Nephron (organoid): Measurements from ENCODE around the gene KRTAP10-10.
"Not testable (repeated sequence)": the region's sequence is repeated elsewhere in the genome, so short reads cannot be mapped to it uniquely, and the experiment has no call there.

Experiments used
- H3K27ac Mint-ChIP-seq, 3 experiments: 2 replicates each; pipeline ENCODE4 v1.8.0; 2020; ENCODE audit warnings: mixed read lengths in 3 of 3, mild to moderate bottlenecking in 2 of 3, moderate library complexity in 1 of 3
- H3K27me3 Mint-ChIP-seq: 2 replicates; pipeline ENCODE4 v1.8.0; 2021; ENCODE audit warnings: low read depth, mild to moderate bottlenecking, moderate library complexity, mixed read lengths
- H3K36me3 Mint-ChIP-seq: 2 replicates; pipeline ENCODE4 v1.8.0; 2020; ENCODE audit warnings: low read depth, mixed read lengths
- H3K4me1 Mint-ChIP-seq: 2 replicates; pipeline ENCODE4 v1.8.0; 2020; ENCODE audit warnings: mixed read lengths
- H3K4me3 Mint-ChIP-seq, 3 experiments: 2 replicates each; pipeline ENCODE4 v1.8.0; 2020; ENCODE audit warnings: mild to moderate bottlenecking in 3 of 3, mixed read lengths in 3 of 3, moderate library complexity in 2 of 3
- H3K9me3 Mint-ChIP-seq: 2 replicates; pipeline ENCODE4 v1.8.0; 2020; ENCODE audit warnings: mixed read lengths
- CTCF ChIP-seq, 3 experiments: fragments of 200-600 bp; sonication (generic); IDR thresholded peaks; one replicate each; pipeline ENCODE4 v1.5.0; 2021; ENCODE audit warnings: antibody characterized with exemption in 3 of 3; ENCODE audit not compliant: unreplicated experiment in 3 of 3

Gene KRTAP10-10

DNA sequence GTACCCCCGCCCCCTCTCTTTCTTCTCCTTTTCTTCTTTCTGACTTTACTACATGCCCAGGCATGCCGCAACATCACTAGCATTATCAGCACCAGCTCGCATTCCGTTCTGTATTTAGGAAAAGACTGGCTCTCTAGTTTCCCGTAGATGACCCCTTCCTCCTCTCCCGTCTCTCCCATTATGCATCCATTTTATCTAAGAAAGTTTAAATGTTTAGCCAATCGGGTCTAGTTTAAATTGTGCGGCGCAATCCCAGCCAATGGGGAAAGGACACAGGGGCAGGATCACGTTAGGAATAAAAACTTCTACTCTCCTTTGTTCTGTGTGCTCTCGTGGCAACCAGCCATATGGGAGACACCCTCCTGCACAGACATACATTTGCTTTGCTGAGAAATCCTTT lies 39.1 kb upstream of the KRTAP10-10 start:
- Mint-ChIP-seq H3K27me3 (peaks cover 13% of the 10 kb centered on the region), H3K4me3 (no peak overlapping the region), H3K9me3 (peaks cover 5% of the 10 kb centered on the region), H3K27ac (no peak overlapping the region), H3K4me1 (peaks cover 11% of the 10 kb centered on the region), H3K36me3 (no peaks in the 10 kb centered on the region)
- no peak for TF ChIP-seq CTCF (IDR thresholded peaks at IDR 0.05; ENCODE audit: unreplicated experiment in 3 of 3)

DNA sequence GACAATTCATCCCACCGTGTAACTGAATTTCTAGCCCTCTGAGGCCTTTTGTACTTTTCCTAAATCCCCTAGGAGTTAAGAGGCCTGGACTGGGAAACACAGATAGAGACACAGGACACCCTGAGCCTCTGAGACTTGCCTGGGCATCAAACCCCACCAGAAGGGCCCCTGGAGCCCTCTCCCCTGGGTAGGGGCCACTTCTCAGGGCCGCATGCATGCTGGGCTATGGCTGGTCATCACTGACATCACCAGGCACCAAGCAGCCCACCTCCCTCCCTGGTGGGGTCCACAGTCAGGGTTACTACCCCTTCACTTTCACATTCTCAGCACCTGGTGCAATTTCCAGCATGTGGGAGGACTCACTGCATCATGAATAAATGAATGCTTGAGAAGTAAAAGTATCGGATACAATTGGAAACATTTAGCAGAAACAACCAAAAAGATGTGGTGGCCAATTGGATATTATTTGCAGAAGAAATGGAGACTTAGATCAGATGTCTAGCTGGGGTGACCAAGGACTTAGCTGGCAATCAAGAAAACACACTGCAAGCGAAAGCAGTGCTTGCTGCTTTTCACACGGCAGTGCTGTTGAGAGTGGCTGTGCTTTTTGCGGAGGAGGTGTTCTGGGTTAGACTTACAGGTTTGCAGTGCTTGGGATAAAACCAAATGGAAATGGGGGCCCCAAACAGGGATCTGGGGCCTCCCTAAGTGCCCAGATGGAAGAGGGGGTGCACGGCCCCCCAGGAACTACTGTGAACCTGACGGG lies 37.7 kb upstream of the KRTAP10-10 start:
- TF ChIP-seq CTCF (IDR thresholded peaks at IDR 0.05; ENCODE audit: unreplicated experiment in 3 of 3): no peak
- H3K27me3 Mint-ChIP-seq: peaks cover 9% of the 10 kb centered on the region
- no peak overlapping the region for H3K4me3 Mint-ChIP-seq
- no peak overlapping the region for H3K27ac Mint-ChIP-seq
- peaks cover 8% of the 10 kb centered on the region for H3K9me3 Mint-ChIP-seq
- H3K36me3 Mint-ChIP-seq: no peaks in the 10 kb centered on the region
- no peaks in the 10 kb centered on the region for H3K4me1 Mint-ChIP-seq

DNA sequence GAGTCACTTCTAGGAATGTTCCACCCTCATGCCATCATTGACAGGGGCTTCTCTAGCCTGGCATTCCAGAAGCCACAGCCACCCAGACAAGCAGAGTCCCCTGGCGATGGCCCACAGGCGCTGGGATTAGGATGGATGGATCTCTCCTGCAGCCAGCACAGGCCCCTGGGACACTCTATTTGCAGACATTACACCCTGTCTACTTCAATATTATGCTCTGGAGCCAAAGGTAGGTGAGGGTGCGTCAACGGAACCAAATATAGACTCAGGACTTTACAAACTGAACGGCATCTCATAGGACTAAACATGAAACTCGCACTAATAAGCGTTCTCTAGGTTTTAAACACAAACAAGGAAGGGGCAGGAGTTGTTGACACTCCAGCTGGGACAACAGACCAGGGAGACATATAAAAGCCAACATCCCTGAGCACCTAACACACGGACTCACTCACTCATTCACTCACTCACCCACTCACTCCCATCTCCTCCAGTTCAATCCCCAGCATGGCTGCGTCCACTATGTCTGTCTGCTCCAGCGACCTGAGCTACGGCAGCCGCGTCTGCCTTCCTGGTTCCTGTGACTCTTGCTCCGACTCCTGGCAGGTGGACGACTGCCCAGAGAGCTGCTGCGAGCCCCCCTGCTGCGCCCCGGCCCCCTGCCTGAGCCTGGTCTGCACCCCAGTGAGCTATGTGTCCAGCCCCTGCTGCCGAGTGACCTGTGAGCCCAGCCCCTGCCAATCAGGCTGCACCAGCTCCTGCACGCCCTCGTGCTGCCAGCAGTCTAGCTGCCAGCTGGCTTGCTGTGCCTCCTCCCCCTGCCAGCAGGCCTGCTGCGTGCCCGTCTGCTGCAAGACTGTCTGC lies 36.8 kb upstream of the KRTAP10-10 start, which contains the start of gene KRTAP10-7:
Gene KRTAP10-7 (plus strand): TSS at position 480 of the 861 bp plus-strand sequence. CDS start 25 bp downstream, at position 505.
- H3K4me3 Mint-ChIP-seq, H3K4me1 Mint-ChIP-seq, H3K27ac Mint-ChIP-seq, H3K36me3 Mint-ChIP-seq, H3K27me3 Mint-ChIP-seq: not testable (repeated sequence)
- H3K9me3 Mint-ChIP-seq: peaks cover 11% of the 10 kb centered on the region

DNA sequence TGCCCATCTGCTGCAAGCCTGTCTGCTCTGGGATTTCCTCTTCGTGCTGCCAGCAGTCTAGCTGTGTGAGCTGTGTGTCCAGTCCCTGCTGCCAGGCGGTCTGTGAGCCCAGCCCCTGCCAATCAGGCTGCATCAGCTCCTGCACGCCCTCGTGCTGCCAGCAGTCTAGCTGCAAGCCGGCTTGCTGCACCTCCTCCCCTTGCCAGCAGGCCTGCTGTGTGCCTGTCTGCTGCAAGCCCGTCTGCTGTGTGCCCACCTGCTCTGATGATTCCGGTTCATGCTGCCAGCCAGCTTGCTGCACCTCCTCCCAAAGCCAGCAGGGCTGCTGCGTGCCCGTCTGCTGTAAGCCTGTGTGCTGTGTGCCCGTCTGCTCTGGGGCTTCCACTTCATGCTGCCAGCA lies 36.1 kb upstream of the KRTAP10-10 start:
- not testable (repeated sequence) for H3K4me1 Mint-ChIP-seq, H3K36me3 Mint-ChIP-seq, H3K4me3 Mint-ChIP-seq, H3K27ac Mint-ChIP-seq, H3K27me3 Mint-ChIP-seq
- H3K9me3 Mint-ChIP-seq: peaks cover 11% of the 10 kb centered on the region

DNA sequence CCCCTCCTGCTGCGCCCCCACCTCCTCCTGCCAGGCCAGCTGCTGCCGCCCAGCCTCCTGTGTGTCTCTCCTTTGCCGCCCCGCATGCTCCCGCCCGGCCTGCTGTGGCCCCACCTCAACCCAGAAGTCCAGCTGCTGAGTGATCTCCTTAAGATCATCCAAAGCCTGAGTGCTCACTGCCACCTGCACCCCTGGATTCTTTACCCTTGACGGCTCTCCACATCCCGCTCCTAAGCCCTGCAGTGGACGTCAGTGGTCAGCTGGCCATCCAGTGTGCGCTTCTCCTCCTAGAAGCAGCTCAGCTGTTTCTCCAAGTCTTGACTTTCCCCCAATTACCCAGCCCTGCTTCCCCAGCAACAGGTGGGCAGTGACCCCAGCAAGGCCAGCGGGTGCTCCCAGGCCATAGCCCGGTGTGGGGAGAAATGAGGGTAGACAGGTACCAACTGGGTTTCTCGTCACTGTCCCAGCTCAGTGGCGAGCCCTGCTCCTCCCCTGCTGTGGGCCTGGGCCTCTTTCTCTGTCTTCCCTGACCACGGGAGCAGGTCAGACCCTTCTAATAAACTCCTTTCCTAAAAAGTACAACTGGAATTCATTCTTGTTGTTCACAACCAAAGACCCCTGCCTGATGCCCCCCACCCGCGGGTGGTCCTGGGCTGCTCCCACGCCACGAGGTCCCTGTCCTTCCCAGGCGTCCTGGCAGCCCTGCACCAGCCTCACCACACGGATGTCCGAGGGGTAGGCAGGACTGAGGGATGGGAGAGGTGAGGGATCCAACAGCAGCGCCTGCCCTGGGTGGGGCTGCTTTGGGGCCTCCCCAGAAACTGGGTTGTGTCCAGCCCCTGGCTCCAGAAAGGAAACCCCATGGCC lies 35.3 kb upstream of the KRTAP10-10 start:
- Mint-ChIP-seq H3K36me3 (no peaks in the 10 kb centered on the region), H3K27ac (no peak overlapping the region), H3K27me3 (peaks cover 16% of the 10 kb centered on the region), H3K4me1 (no peaks in the 10 kb centered on the region), H3K9me3 (peaks cover 15% of the 10 kb centered on the region), H3K4me3 (no peak overlapping the region)
- TF ChIP-seq CTCF (IDR thresholded peaks at IDR 0.05; ENCODE audit: unreplicated experiment in 3 of 3): no peak

DNA sequence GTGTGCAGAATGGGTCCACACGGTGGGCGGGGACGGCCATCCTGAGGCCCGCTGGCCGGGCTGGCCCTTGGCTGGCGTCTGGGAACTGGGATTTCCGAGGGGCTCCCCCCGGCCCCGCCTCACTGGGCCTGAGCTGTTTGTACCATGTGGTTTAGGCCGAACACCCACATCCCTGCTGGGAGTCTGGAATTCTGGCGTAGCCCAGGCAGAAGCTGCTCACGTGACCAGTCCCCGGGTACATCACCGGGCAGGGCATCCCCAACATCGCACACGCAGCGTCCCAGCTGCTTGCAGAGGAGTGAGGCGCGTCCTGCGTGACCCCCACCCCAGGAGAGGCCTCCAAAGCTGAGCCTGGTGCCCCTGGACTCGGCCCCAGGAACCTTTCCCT lies 34.7 kb upstream of the KRTAP10-10 start:
- peaks cover 17% of the 10 kb centered on the region for H3K27me3 Mint-ChIP-seq
- H3K36me3 Mint-ChIP-seq: no peaks in the 10 kb centered on the region
- H3K27ac Mint-ChIP-seq: no peak overlapping the region
- peaks cover 15% of the 10 kb centered on the region for H3K9me3 Mint-ChIP-seq
- H3K4me1 Mint-ChIP-seq: no peaks in the 10 kb centered on the region
- H3K4me3 Mint-ChIP-seq: no peak overlapping the region
- no peak for TF ChIP-seq CTCF (IDR thresholded peaks at IDR 0.05; ENCODE audit: unreplicated experiment in 3 of 3)
